PFSK-1 (cell line): Measurements from ENCODE around the gene SLC9B2.

Experiments used
- POLR2AphosphoS5 ChIP-seq: IDR thresholded peaks from 2 replicates; pipeline ENCODE4 v1.6.1; 2012; ENCODE audit warnings: low read depth, mild to moderate bottlenecking, control low read depth, low read length, moderate library complexity
- SIN3A ChIP-seq: IDR thresholded peaks from 2 replicates; pipeline ENCODE4 v1.6.1; 2012; ENCODE audit warnings: mild to moderate bottlenecking, low read length, moderate library complexity, borderline replicate concordance; ENCODE audit not compliant: insufficient read depth
- TAF1 ChIP-seq: IDR thresholded peaks from 2 replicates; pipeline ENCODE4 v1.6.1; 2012; ENCODE audit warnings: low read length, control low read depth, borderline replicate concordance; ENCODE audit not compliant: insufficient read depth
- TF ChIP-seq, protein P1 (sequence below), 2 experiments: IDR thresholded peaks; 2 replicates each; pipeline versions ENCODE4 v1.6.1 to v1.8.0; 2011 to 2012; ENCODE audit warnings: low read depth in 2 of 2, low read length in 2 of 2, control low read depth in 1 of 2, inconsistent platforms in 1 of 2, mild to moderate bottlenecking in 1 of 2, moderate library complexity in 1 of 2; ENCODE audit not compliant: insufficient read depth in 1 of 2

DNA sequence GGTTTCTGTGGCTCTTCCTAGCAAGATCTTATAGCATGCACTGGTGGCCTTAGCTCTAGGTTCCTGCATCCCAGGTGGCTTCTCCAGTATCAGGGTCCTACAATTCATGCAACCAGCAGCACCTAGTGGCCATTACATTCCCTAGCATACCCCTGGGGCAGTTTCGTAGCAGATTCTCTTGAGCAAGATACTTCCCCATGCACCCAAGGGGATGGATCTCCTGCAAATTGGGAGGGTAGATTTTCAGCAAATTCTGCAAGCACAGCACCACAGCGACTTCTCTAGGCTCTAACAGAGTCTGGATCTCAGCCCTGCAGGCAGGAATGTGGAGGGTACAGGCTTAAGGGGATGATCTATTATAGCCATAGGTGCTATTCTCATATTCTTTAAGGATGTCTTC, 44.0 kb downstream of the SLC9B2 start:
- TF ChIP-seq, protein P1, sequence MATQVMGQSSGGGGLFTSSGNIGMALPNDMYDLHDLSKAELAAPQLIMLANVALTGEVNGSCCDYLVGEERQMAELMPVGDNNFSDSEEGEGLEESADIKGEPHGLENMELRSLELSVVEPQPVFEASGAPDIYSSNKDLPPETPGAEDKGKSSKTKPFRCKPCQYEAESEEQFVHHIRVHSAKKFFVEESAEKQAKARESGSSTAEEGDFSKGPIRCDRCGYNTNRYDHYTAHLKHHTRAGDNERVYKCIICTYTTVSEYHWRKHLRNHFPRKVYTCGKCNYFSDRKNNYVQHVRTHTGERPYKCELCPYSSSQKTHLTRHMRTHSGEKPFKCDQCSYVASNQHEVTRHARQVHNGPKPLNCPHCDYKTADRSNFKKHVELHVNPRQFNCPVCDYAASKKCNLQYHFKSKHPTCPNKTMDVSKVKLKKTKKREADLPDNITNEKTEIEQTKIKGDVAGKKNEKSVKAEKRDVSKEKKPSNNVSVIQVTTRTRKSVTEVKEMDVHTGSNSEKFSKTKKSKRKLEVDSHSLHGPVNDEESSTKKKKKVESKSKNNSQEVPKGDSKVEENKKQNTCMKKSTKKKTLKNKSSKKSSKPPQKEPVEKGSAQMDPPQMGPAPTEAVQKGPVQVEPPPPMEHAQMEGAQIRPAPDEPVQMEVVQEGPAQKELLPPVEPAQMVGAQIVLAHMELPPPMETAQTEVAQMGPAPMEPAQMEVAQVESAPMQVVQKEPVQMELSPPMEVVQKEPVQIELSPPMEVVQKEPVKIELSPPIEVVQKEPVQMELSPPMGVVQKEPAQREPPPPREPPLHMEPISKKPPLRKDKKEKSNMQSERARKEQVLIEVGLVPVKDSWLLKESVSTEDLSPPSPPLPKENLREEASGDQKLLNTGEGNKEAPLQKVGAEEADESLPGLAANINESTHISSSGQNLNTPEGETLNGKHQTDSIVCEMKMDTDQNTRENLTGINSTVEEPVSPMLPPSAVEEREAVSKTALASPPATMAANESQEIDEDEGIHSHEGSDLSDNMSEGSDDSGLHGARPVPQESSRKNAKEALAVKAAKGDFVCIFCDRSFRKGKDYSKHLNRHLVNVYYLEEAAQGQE (IDR thresholded peaks at IDR 0.05; ENCODE audit: insufficient read depth in 1 of 2, low read depth in 2 of 2, low read length in 2 of 2): no peak
- TF ChIP-seq POLR2AphosphoS5 (no peak), TAF1 (no peak), SIN3A (no peak)
